Vagina (tissue), 2 donors: ENCODE results near the gene SSR3.
"Not testable (repeated sequence)": the region's sequence is repeated elsewhere in the genome, so short reads cannot be mapped to it uniquely, and the experiment has no call there.

ENCODE experiments used
- CTCF ChIP-seq, 3 experiments: fragments of 450-650 bp in 2 of 3; fragments of 200-600 bp in 1 of 3; sonication (generic) in 1 of 3; IDR thresholded peaks; one replicate each; pipeline ENCODE4 v1.5.1; 2017 to 2019; ENCODE audit warnings: antibody characterized with exemption in 3 of 3, mild to moderate bottlenecking in 2 of 3, moderate library complexity in 2 of 3
- POLR2A ChIP-seq, 2 donors: fragments of 450-650 bp; IDR thresholded peaks; one replicate each; pipeline ENCODE4 v1.6.1; 2017; ENCODE audit warnings: antibody characterized with exemption in 2 of 2, mild to moderate bottlenecking in 2 of 2, moderate library complexity in 2 of 2
- POLR2AphosphoS5 ChIP-seq, 2 donors: sonication (generic); formaldehyde crosslinking; IDR thresholded peaks; one replicate each; pipeline ENCODE4 v1.9.0; 2017; ENCODE audit warnings: antibody characterized with exemption in 2 of 2, mild to moderate bottlenecking in 2 of 2, low read depth in 1 of 2; ENCODE audit not compliant: insufficient read depth in 1 of 2

- not testable (repeated sequence) for TF ChIP-seq POLR2A (IDR thresholded peaks at IDR 0.05); CTCF (IDR thresholded peaks at IDR 0.05); POLR2AphosphoS5 (IDR thresholded peaks at IDR 0.05; ENCODE audit: insufficient read depth in 1 of 2, low read depth in 1 of 2)
These were observed 14.1 kb upstream of the SSR3 start for GRCh38 chr3:156569016-156569415.
